IMR-90 (cell line): Measurements from ENCODE around the gene USH2A. TPM values are rescaled to one million over a fixed set of nuclear protein-coding genes. Genes with fewer than 3 reads are reported as not detected.

Experiments
- ATAC-seq: fragments of 200-7000 bp; cut with Tn5 transposase; 2 replicates; pipeline ENCODE4 v1.9.1; 2020; ENCODE audit warnings: low read depth, mild to moderate bottlenecking, moderate library complexity
- BruUV-seq: library from RNA; stranded (reverse); fragments of 400-500 nt; replicated peaks from 2 replicates; lab custom pipeline; 2021; lab: Mats Ljungman, UMichigan
- CTCF ChIA-PET: fragments of 300-600 bp; formaldehyde crosslinking; extraction: SDS; loops from one replicate; lab custom pipeline; 2021; ENCODE audit warnings: antibody characterized with exemption; lab: Yijun Ruan, JAX
- POLR2A ChIA-PET: fragments of 300-600 bp; sonication (Branson Sonifier 250); formaldehyde crosslinking; loops from one replicate; lab custom pipeline; 2022; ENCODE audit warnings: antibody characterized with exemption; ENCODE audit not compliant: unreplicated experiment; lab: Charles Lee
- DNase-seq: peaks from one replicate; pipeline ENCODE4 v3.0.0; 2013
- H2AFZ ChIP-seq: replicated peaks from 2 replicates; pipeline ENCODE3; 2013; ENCODE audit warnings: low read length, mild to moderate bottlenecking; ENCODE audit not compliant: poor library complexity
- H2AK5ac ChIP-seq: 2 replicates; pipeline ENCODE4 v1.6.1; 2013; ENCODE audit warnings: low read depth, low read length, inconsistent platforms
- H2AK9ac ChIP-seq: replicated peaks from 2 replicates; pipeline ENCODE3; 2013; ENCODE audit warnings: mild to moderate bottlenecking, low read depth, low read length, moderate library complexity; ENCODE audit not compliant: poor library complexity
- H2BK120ac ChIP-seq: 2 replicates; pipeline ENCODE4 v1.6.1; 2013; ENCODE audit warnings: low read depth, low read length, inconsistent platforms
- H2BK15ac ChIP-seq: 3 replicates; pipeline ENCODE4 v1.6.1; 2013; ENCODE audit warnings: low read depth, low read length, inconsistent platforms
- H2BK20ac ChIP-seq: 2 replicates; pipeline ENCODE4 v1.6.1; 2013; ENCODE audit warnings: low read depth, mild to moderate bottlenecking, inconsistent platforms, low read length, moderate library complexity
- H2BK5ac ChIP-seq: 2 replicates; pipeline ENCODE4 v1.6.1; 2013; ENCODE audit warnings: mild to moderate bottlenecking, low read depth, low read length, inconsistent platforms; ENCODE audit not compliant: poor library complexity, severe bottlenecking
- H3K14ac ChIP-seq: replicated peaks from 2 replicates; pipeline ENCODE4 v1.6.1; 2013; ENCODE audit warnings: low read depth, low read length, inconsistent platforms
- H3K18ac ChIP-seq: 2 replicates; pipeline ENCODE4 v1.6.1; 2013; ENCODE audit warnings: low read depth, low read length, control low read depth
- H3K23ac ChIP-seq: 2 replicates; pipeline ENCODE4 v1.6.1; 2013; ENCODE audit warnings: low read depth, low read length, inconsistent platforms
- H3K27ac ChIP-seq: 2 replicates; pipeline ENCODE4 v1.5.1; 2013; ENCODE audit warnings: mild to moderate bottlenecking, control low read depth, low read length; ENCODE audit not compliant: insufficient read depth
- H3K27me3 ChIP-seq: 2 replicates; pipeline ENCODE4 v1.6.1; 2013; ENCODE audit warnings: low read length; ENCODE audit not compliant: control insufficient read depth, insufficient read depth
- H3K36me3 ChIP-seq: 2 replicates; pipeline ENCODE4 v1.6.1; 2013; ENCODE audit warnings: low read length, mixed read lengths; ENCODE audit not compliant: control insufficient read depth, insufficient read depth
- H3K4ac ChIP-seq: 2 replicates; pipeline ENCODE4 v1.6.1; 2013; ENCODE audit warnings: low read depth, low read length, inconsistent platforms
- H3K4me1 ChIP-seq: 2 replicates; pipeline ENCODE4 v1.6.1; 2013; ENCODE audit warnings: low read length, mixed read lengths; ENCODE audit not compliant: control insufficient read depth, insufficient read depth
- H3K4me2 ChIP-seq: 2 replicates; pipeline ENCODE4 v1.6.1; 2013; ENCODE audit warnings: low read depth, mild to moderate bottlenecking, control low read depth, low read length, moderate library complexity
- H3K4me3 ChIP-seq: 2 replicates; pipeline ENCODE4 v1.5.1; 2013; ENCODE audit warnings: low read depth, mild to moderate bottlenecking, control low read depth, low read length, moderate library complexity; ENCODE audit not compliant: insufficient read depth
- H3K56ac ChIP-seq: 2 replicates; pipeline ENCODE4 v1.6.1; 2013; ENCODE audit warnings: low read length, inconsistent platforms; ENCODE audit not compliant: insufficient read depth; ENCODE audit errors: extremely low read depth
- H3K79me1 ChIP-seq, 2 experiments: 2 replicates each; pipeline ENCODE4 v1.6.1; 2013; ENCODE audit warnings: low read length in 2 of 2, inconsistent platforms in 1 of 2, low read depth in 1 of 2
- H3K9ac ChIP-seq: 2 replicates; pipeline ENCODE4 v1.6.1; 2013; ENCODE audit warnings: low read depth, low read length, control low read depth
- H3K9me1 ChIP-seq: 2 replicates; pipeline ENCODE4 v1.6.1; 2013; ENCODE audit warnings: low read length, inconsistent platforms; ENCODE audit not compliant: insufficient read depth
- H3K9me3 ChIP-seq: 2 replicates; pipeline ENCODE4 v1.6.1; 2013; ENCODE audit warnings: low read length; ENCODE audit not compliant: control insufficient read depth, insufficient read depth
- H4K20me1 ChIP-seq: 2 replicates; pipeline ENCODE4 v1.6.1; 2013; ENCODE audit warnings: low read length, inconsistent platforms; ENCODE audit not compliant: insufficient read depth
- H4K5ac ChIP-seq: 2 replicates; pipeline ENCODE4 v1.6.1; 2013; ENCODE audit warnings: mild to moderate bottlenecking, low read depth, low read length, control low read depth
- H4K8ac ChIP-seq, 2 experiments: 2 replicates each; pipeline ENCODE4 v1.6.1; 2013; ENCODE audit warnings: low read depth in 2 of 2, low read length in 2 of 2, control low read depth in 1 of 2, inconsistent platforms in 1 of 2
- H4K91ac ChIP-seq: 2 replicates; pipeline ENCODE4 v1.6.1; 2013; ENCODE audit warnings: low read depth, low read length, inconsistent platforms; ENCODE audit not compliant: insufficient read depth
- BHLHE40 ChIP-seq: fragments of 150-350 bp; IDR thresholded peaks from 2 replicates; pipeline ENCODE4 v1.6.1; 2016; ENCODE audit warnings: mild to moderate bottlenecking, low read depth, low read length
- CEBPB ChIP-seq: IDR thresholded peaks from 2 replicates; pipeline ENCODE4 v1.6.1; 2012; ENCODE audit warnings: low read depth, low read length, improper control_type of control experiment
- CHD1 ChIP-seq: IDR thresholded peaks from 2 replicates; pipeline ENCODE4 v1.6.1; 2012; ENCODE audit warnings: low read depth, low read length, improper control_type of control experiment
- FOS ChIP-seq: fragments of 150-350 bp; IDR thresholded peaks from 2 replicates; pipeline ENCODE4 v1.6.1; 2016; ENCODE audit warnings: low read depth, low read length
- MAFK ChIP-seq: IDR thresholded peaks from 2 replicates; pipeline ENCODE4 v1.6.1; 2012; ENCODE audit warnings: low read depth, low read length, improper control_type of control experiment
- MAZ ChIP-seq: IDR thresholded peaks from 2 replicates; pipeline ENCODE4 v1.6.1; 2012; ENCODE audit warnings: low read depth, mild to moderate bottlenecking, low read length, improper control_type of control experiment, moderate library complexity, borderline replicate concordance
- MXI1 ChIP-seq: IDR thresholded peaks from 2 replicates; pipeline ENCODE4 v1.6.1; 2012; ENCODE audit warnings: low read depth, mild to moderate bottlenecking, low read length, moderate library complexity, borderline replicate concordance
- NFE2L2 ChIP-seq: fragments of 150-350 bp; IDR thresholded peaks from 2 replicates; pipeline ENCODE4 v1.6.1; 2016; ENCODE audit warnings: low read depth, mild to moderate bottlenecking, low read length
- POLR2A ChIP-seq: IDR thresholded peaks from 2 replicates; pipeline ENCODE4 v1.6.1; 2012; ENCODE audit warnings: mild to moderate bottlenecking, low read depth, low read length
- RAD21 ChIP-seq: IDR thresholded peaks from 2 replicates; pipeline ENCODE4 v1.6.1; 2012; ENCODE audit warnings: low read length, improper control_type of control experiment
- RCOR1 ChIP-seq: IDR thresholded peaks from 2 replicates; pipeline ENCODE4 v1.6.1; 2012; ENCODE audit warnings: mild to moderate bottlenecking, low read length, improper control_type of control experiment; ENCODE audit not compliant: insufficient replicate concordance
- RFX5 ChIP-seq: IDR thresholded peaks from 2 replicates; pipeline ENCODE4 v1.8.0; 2012; ENCODE audit warnings: low read depth, mild to moderate bottlenecking, low read length, moderate library complexity
- SMC3 ChIP-seq: fragments of 150-350 bp; IDR thresholded peaks from 2 replicates; pipeline ENCODE4 v1.6.1; 2016; ENCODE audit warnings: low read depth, mild to moderate bottlenecking, antibody characterized with exemption, low read length, moderate library complexity
- USF2 ChIP-seq: fragments of 150-350 bp; IDR thresholded peaks from 2 replicates; pipeline ENCODE4 v1.6.1; 2017; ENCODE audit warnings: mild to moderate bottlenecking, antibody characterized with exemption, low read length, low read depth
- WGBS, 2 experiments: methylation state at CpG; one replicate each; pipeline versions ENCODE4 v1.1.5 to v1.1.7; 2013; ENCODE audit warnings: missing lambda C conversion rate in 2 of 2; ENCODE audit not compliant: insufficient read length in 1 of 2; ENCODE audit errors: extremely low coverage in 2 of 2; 5-methylcytosine and 5-hydroxymethylcytosine counted together
- dilution Hi-C: fragments of 300-500 bp; cut with HindIII; formaldehyde crosslinking; loops from one replicate; pipeline ENCODE4 v1.14.3; 2018; ENCODE audit warnings: low sequenced_read_pairs; ENCODE audit not compliant: unreplicated experiment
- in situ Hi-C: fragments of 300-500 bp; cut with MboI; formaldehyde crosslinking; loops from 3 replicates; pipeline ENCODE4 v1.14.3; 2019; ENCODE audit warnings: low sequenced_read_pairs, inconsistent platforms, mixed read lengths
- intact Hi-C: fragments of 100-400 bp; cut with micrococcal nuclease; formaldehyde crosslinking; loops from 2 replicates; pipeline ENCODE4 v1.10.0; 2022
- polyA plus RNA-seq, 3 experiments: library from polyadenylated mRNA; depleted of rRNA; stranded (reverse); fragments of >200 nt; gene quantifications; 2 replicates each; pipeline ENCODE4 v1.2.3, GENCODE V29; 2012; ENCODE audit warnings: low replicate concordance in 1 of 3
- total RNA-seq: library from RNA; depleted of rRNA; stranded (reverse); fragments of >200 nt; gene quantifications from 2 replicates; pipeline ENCODE4 v1.2.3, GENCODE V29; 2012
- TF ChIP-seq, protein P1 (sequence below): conservative IDR thresholded peaks from 2 replicates; pipeline ENCODE4 v1.5.1; 2012; ENCODE audit warnings: mild to moderate bottlenecking, low read depth, low read length, improper control_type of control experiment
- TF ChIP-seq, protein P2 (sequence below): fragments of 150-350 bp; IDR thresholded peaks from 2 replicates; pipeline ENCODE4 v1.6.1; 2016; ENCODE audit warnings: low read depth, mild to moderate bottlenecking, low read length, moderate library complexity, borderline replicate concordance

Gene USH2A
- total and polyA plus RNA-seq, 2 of the 4 experiments (the other 2 are of a cell fraction): under 0.01 to 0.02 TPM

DNA sequence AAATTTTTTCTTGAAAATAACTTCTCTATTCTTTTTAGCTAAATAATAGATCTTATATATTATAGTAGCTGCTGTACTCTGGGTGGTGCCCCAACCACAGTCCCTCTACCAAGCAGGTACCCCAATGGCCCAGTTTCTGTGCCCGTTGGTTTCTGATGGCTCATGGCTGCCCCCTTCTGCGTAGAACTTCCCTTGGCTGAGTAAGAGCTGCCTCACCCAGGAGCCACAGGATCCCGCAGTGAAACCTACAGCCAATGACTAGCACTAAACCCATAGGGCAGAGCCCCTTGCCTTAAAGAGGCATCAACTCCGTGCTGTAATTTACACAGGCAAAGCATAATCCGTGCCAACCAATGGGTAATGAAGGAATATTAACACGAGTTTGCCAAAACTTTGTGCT lies 247.5 kb downstream of the USH2A start:
- intact Hi-C loops: no loop called here
- Histone ChIP-seq H2AFZ (no peak overlapping the region), H2AK5ac (no peak overlapping the region), H4K8ac (no peak overlapping the region), H3K4me2 (no peak overlapping the region), H2BK15ac (no peak overlapping the region), H3K36me3 (no peaks in the 10 kb centered on the region), H4K5ac (no peak overlapping the region), H2BK5ac (no peak overlapping the region), H3K9me1 (no peaks in the 10 kb centered on the region), H3K18ac (no peak overlapping the region), H3K4me3 (no peak overlapping the region), H3K79me1 (no peaks in the 10 kb centered on the region), H3K27me3 (no peaks in the 10 kb centered on the region), H3K27ac (no peak overlapping the region), H2AK9ac (no peak overlapping the region), H2BK120ac (no peak overlapping the region), H2BK20ac (no peak overlapping the region), H3K9me3 (no peaks in the 10 kb centered on the region), H3K14ac (no peak overlapping the region), H3K56ac (no peak overlapping the region), H4K91ac (no peak overlapping the region), H3K4me1 (peaks cover 4% of the 10 kb centered on the region), H3K9ac (no peak overlapping the region), H3K23ac (no peak overlapping the region), H3K4ac (no peak overlapping the region), H4K20me1 (no peaks in the 10 kb centered on the region)
- no TSS peak for BruUV-seq
- dilution Hi-C loops: no loop called here
- TF ChIP-seq RCOR1 (no peak), FOS (no peak), MXI1 (no peak), POLR2A (no peak), NFE2L2 (no peak), USF2 (no peak), RFX5 (no peak), CHD1 (no peak), BHLHE40 (no peak), CEBPB (no peak), MAFK (no peak), SMC3 (no peak), RAD21 (no peak), MAZ (no peak)
- TF ChIP-seq, protein P1, sequence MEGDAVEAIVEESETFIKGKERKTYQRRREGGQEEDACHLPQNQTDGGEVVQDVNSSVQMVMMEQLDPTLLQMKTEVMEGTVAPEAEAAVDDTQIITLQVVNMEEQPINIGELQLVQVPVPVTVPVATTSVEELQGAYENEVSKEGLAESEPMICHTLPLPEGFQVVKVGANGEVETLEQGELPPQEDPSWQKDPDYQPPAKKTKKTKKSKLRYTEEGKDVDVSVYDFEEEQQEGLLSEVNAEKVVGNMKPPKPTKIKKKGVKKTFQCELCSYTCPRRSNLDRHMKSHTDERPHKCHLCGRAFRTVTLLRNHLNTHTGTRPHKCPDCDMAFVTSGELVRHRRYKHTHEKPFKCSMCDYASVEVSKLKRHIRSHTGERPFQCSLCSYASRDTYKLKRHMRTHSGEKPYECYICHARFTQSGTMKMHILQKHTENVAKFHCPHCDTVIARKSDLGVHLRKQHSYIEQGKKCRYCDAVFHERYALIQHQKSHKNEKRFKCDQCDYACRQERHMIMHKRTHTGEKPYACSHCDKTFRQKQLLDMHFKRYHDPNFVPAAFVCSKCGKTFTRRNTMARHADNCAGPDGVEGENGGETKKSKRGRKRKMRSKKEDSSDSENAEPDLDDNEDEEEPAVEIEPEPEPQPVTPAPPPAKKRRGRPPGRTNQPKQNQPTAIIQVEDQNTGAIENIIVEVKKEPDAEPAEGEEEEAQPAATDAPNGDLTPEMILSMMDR: no peak
- TF ChIP-seq, protein P2, sequence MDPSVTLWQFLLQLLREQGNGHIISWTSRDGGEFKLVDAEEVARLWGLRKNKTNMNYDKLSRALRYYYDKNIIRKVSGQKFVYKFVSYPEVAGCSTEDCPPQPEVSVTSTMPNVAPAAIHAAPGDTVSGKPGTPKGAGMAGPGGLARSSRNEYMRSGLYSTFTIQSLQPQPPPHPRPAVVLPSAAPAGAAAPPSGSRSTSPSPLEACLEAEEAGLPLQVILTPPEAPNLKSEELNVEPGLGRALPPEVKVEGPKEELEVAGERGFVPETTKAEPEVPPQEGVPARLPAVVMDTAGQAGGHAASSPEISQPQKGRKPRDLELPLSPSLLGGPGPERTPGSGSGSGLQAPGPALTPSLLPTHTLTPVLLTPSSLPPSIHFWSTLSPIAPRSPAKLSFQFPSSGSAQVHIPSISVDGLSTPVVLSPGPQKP: no peak
- CTCF ChIA-PET: interaction anchor here (0.5 kb wide), 1 partner anchor 81 kb away, joined by 3 read pairs; no protein-coding TSS in a partner anchor
- POLR2A ChIA-PET: no interaction called here
- DNase-seq (no peak), ATAC-seq (no peak)
- WGBS, 2 experiments: 75% methylated on average over 2 of the region's 6 CpGs; no CpG with 5 or more reads in 1 of the 2 experiments
- in situ Hi-C loops: no loop called here
